ENCODE results near the gene DPEP2. TPM values are rescaled to one million over a fixed set of nuclear protein-coding genes. Genes with fewer than 3 reads are reported as not detected.

The DPEP2 gene
- total and polyA plus RNA-seq, 2 of the 13 experiments (the other 11 are each of a cell fraction or from before 2014, with no cell fraction given) = 0.18 TPM; not detected in 1

DNA sequence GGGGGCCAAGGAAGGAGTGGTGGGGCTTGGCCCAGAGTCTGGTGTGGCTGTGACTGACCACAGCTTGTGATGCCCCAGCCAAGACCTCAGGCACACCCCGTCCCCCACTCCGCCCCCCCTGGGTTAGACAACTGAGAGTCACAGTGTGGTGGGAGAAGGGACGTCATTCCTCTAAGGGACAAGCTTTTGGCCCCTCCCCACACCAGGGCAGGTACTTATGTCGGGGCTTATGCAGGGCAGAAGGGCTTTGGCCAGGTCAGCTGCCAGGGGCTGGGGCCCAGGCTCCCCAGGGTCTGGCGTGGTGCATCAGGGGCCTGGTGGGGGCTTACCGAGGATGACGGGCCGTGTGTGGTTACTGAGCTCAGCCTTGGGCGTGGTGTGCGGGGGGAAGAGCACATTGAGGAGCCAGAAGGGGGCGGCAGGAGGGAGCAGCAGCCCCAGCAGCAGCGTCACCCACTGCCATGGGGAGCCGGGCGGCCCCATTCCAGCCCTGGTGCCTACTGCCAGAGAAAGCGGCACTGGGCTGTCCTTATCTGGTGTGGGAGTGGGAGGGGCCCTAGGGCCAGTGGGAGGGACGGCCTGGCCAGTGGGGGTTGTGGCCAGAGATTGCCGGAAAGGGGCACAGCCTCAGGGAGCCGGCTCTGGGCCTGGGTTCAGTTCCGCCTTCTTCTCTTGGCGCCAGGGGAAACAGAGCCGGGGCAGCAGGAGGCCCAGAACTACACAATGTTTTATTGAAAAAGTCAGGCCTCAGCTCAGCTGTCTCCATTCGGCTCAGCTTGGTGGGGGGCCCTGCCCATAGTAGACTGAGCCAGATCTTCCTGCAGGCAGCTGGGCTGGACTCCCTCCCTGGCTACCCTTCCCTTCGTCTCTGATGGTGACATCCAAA, 55.4 kb downstream of the DPEP2 start, which contains the start of gene LCAT (continued):
- TF ChIP-seq, protein P1, sequence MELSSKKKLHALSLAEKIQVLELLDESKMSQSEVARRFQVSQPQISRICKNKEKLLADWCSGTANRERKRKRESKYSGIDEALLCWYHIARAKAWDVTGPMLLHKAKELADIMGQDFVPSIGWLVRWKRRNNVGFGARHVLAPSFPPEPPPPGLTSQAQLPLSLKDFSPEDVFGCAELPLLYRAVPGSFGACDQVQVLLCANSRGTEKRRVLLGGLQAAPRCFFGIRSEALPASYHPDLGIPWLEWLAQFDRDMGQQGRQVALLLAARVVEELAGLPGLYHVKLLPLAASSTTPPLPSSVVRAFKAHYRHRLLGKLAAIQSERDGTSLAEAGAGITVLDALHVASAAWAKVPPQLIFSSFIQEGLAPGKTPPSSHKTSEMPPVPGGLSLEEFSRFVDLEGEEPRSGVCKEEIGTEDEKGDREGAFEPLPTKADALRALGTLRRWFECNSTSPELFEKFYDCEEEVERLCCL (CRISPR knock-in tag; IDR thresholded peaks at IDR 0.05; ENCODE audit: borderline replicate concordance) = no peak
- no peak; the same call in 1 of the 2 replicates for TF ChIP-seq SPEN (CRISPR knock-in tag; IDR thresholded peaks at IDR 0.05; ENCODE audit: low read depth)
- TF ChIP-seq NAIF1 (CRISPR knock-in tag; IDR thresholded peaks at IDR 0.05; ENCODE audit: borderline replicate concordance) = no peak
- TF ChIP-seq, protein P2, sequence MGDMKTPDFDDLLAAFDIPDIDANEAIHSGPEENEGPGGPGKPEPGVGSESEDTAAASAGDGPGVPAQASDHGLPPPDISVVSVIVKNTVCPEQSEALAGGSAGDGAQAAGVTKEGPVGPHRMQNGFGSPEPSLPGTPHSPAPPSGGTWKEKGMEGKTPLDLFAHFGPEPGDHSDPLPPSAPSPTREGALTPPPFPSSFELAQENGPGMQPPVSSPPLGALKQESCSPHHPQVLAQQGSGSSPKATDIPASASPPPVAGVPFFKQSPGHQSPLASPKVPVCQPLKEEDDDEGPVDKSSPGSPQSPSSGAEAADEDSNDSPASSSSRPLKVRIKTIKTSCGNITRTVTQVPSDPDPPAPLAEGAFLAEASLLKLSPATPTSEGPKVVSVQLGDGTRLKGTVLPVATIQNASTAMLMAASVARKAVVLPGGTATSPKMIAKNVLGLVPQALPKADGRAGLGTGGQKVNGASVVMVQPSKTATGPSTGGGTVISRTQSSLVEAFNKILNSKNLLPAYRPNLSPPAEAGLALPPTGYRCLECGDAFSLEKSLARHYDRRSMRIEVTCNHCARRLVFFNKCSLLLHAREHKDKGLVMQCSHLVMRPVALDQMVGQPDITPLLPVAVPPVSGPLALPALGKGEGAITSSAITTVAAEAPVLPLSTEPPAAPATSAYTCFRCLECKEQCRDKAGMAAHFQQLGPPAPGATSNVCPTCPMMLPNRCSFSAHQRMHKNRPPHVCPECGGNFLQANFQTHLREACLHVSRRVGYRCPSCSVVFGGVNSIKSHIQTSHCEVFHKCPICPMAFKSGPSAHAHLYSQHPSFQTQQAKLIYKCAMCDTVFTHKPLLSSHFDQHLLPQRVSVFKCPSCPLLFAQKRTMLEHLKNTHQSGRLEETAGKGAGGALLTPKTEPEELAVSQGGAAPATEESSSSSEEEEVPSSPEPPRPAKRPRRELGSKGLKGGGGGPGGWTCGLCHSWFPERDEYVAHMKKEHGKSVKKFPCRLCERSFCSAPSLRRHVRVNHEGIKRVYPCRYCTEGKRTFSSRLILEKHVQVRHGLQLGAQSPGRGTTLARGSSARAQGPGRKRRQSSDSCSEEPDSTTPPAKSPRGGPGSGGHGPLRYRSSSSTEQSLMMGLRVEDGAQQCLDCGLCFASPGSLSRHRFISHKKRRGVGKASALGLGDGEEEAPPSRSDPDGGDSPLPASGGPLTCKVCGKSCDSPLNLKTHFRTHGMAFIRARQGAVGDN (CRISPR knock-in tag; IDR thresholded peaks at IDR 0.05) = peak; percentile 77
- no peak for TF ChIP-seq ZSCAN22 (CRISPR knock-in tag; IDR thresholded peaks at IDR 0.05)
- peak in 1 of 2 experiments; percentile 89; a peak in 2 of 4 replicates for TF ChIP-seq POLR2A (IDR thresholded peaks at IDR 0.05; ENCODE audit: insufficient read depth in 1 of 2, low read depth in 2 of 2, low read length in 2 of 2)
- 0 out of 2 replicates have a peak, but pooled peaks have one; percentile 4 for TF ChIP-seq SMC3 (IDR thresholded peaks at IDR 0.05; ENCODE audit: low read length)
- no peak; the same call in 1 of the 2 replicates for TF ChIP-seq CBFB (CRISPR knock-in tag; IDR thresholded peaks at IDR 0.05)
- TF ChIP-seq ERF (CRISPR knock-in tag; IDR thresholded peaks at IDR 0.05) = peak; percentile 83
- no peak for TF ChIP-seq ZFP36L2 (CRISPR knock-in tag; IDR thresholded peaks at IDR 0.05)
- no peak; the same call in 1 of the 2 replicates for TF ChIP-seq NFATC3 (CRISPR knock-in tag; IDR thresholded peaks at IDR 0.05)
- TF ChIP-seq NFE2L2 (IDR thresholded peaks at IDR 0.05; ENCODE audit: low read length) = no peak
- TF ChIP-seq, protein P3, sequence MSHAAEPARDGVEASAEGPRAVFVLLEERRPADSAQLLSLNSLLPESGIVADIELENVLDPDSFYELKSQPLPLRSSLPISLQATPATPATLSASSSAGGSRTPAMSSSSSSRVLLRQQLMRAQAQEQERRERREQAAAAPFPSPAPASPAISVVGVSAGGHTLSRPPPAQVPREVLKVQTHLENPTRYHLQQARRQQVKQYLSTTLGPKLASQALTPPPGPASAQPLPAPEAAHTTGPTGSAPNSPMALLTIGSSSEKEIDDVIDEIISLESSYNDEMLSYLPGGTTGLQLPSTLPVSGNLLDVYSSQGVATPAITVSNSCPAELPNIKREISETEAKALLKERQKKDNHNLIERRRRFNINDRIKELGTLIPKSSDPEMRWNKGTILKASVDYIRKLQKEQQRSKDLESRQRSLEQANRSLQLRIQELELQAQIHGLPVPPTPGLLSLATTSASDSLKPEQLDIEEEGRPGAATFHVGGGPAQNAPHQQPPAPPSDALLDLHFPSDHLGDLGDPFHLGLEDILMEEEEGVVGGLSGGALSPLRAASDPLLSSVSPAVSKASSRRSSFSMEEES (CRISPR knock-in tag; IDR thresholded peaks at IDR 0.05) = peak; percentile 34; the same call in 1 of the 2 replicates
- peak; percentile 66 for TF ChIP-seq ELF3 (CRISPR knock-in tag; IDR thresholded peaks at IDR 0.05)
- TF ChIP-seq, protein P4, sequence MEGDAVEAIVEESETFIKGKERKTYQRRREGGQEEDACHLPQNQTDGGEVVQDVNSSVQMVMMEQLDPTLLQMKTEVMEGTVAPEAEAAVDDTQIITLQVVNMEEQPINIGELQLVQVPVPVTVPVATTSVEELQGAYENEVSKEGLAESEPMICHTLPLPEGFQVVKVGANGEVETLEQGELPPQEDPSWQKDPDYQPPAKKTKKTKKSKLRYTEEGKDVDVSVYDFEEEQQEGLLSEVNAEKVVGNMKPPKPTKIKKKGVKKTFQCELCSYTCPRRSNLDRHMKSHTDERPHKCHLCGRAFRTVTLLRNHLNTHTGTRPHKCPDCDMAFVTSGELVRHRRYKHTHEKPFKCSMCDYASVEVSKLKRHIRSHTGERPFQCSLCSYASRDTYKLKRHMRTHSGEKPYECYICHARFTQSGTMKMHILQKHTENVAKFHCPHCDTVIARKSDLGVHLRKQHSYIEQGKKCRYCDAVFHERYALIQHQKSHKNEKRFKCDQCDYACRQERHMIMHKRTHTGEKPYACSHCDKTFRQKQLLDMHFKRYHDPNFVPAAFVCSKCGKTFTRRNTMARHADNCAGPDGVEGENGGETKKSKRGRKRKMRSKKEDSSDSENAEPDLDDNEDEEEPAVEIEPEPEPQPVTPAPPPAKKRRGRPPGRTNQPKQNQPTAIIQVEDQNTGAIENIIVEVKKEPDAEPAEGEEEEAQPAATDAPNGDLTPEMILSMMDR (CRISPR knock-in tag; IDR thresholded peaks at IDR 0.05) = peak; percentile 76
- TF ChIP-seq EEA1 (CRISPR knock-in tag; IDR thresholded peaks at IDR 0.05; ENCODE audit: borderline replicate concordance) = 0 out of 2 replicates have a peak, but pooled peaks have one; percentile 62
- peak; percentile 48; the same call in 1 of the 2 replicates for TF ChIP-seq KAT7 (CRISPR knock-in tag; IDR thresholded peaks at IDR 0.05; ENCODE audit: borderline replicate concordance)
- TF ChIP-seq, protein P5, sequence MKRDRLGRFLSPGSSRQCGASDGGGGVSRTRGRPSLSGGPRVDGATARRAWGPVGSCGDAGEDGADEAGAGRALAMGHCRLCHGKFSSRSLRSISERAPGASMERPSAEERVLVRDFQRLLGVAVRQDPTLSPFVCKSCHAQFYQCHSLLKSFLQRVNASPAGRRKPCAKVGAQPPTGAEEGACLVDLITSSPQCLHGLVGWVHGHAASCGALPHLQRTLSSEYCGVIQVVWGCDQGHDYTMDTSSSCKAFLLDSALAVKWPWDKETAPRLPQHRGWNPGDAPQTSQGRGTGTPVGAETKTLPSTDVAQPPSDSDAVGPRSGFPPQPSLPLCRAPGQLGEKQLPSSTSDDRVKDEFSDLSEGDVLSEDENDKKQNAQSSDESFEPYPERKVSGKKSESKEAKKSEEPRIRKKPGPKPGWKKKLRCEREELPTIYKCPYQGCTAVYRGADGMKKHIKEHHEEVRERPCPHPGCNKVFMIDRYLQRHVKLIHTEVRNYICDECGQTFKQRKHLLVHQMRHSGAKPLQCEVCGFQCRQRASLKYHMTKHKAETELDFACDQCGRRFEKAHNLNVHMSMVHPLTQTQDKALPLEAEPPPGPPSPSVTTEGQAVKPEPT (CRISPR knock-in tag; IDR thresholded peaks at IDR 0.05; ENCODE audit: low read depth) = no peak
- TF ChIP-seq SKI (IDR thresholded peaks at IDR 0.05; ENCODE audit: partially characterized antibody) = no peak

All from HepG2 (cell line).